ENCODE results near the gene CREBL2. TPM values are rescaled to one million over a fixed set of nuclear protein-coding genes. Genes with fewer than 3 reads are reported as not detected.
A peak's percentile ranks its signal among the peaks of the same experiment; 100 is the strongest.

CREBL2 gene
- total and polyA plus RNA-seq, 10 of the 15 experiments (the other 5 are each of a cell fraction or from before 2014, with no cell fraction given) = 4.6 to 19.1 (median 13.5) TPM

- peak; percentile 77 for TF ChIP-seq SKIL (IDR thresholded peaks at IDR 0.05; ENCODE audit: low read depth, poor library complexity, severe bottlenecking)
- TF ChIP-seq SRF (IDR thresholded peaks at IDR 0.05; ENCODE audit: low read depth in 2 of 2, low read length in 2 of 2) = 0 out of 4 replicates have a peak, but pooled peaks of 1 of the 2 experiments have one; percentile 17
- peak; percentile 48 to 65; a peak in 3 of 4 replicates for TF ChIP-seq IKZF2 (IDR thresholded peaks at IDR 0.05)
- peak; percentile 53; the same call in 1 of the 2 replicates for TF ChIP-seq KDM1A (IDR thresholded peaks at IDR 0.05; ENCODE audit: borderline replicate concordance)
- peak; percentile 90 for TF ChIP-seq MEF2A (IDR thresholded peaks at IDR 0.05; ENCODE audit: insufficient read depth, low read depth, low read length)
- TF ChIP-seq JUND (IDR thresholded peaks at IDR 0.05; ENCODE audit: low read depth, low read length) = peak; percentile 84
- TF ChIP-seq MTA3 (IDR thresholded peaks at IDR 0.05; ENCODE audit: borderline replicate concordance, low read length) = peak; percentile 72; the same call in 1 of the 2 replicates
- TF ChIP-seq CHD4 (IDR thresholded peaks at IDR 0.05) = peak; percentile 30; the same call in 1 of the 2 replicates
- TF ChIP-seq MEF2B (IDR thresholded peaks at IDR 0.05; ENCODE audit: partially characterized antibody, poor library complexity, severe bottlenecking) = peak; percentile 59
- TF ChIP-seq IRF4 (IDR thresholded peaks at IDR 0.05; ENCODE audit: low read depth, low read length) = peak; percentile 98
- peak; percentile 51; the same call in 1 of the 2 replicates for TF ChIP-seq PAX5 (IDR thresholded peaks at IDR 0.05; ENCODE audit: borderline replicate concordance, low read depth, low read length)
- 0 out of 2 replicates have a peak, but pooled peaks have one; percentile 8 for TF ChIP-seq CBFB (IDR thresholded peaks at IDR 0.05; ENCODE audit: low read depth)
- peak; percentile 65 for TF ChIP-seq MTA2 (IDR thresholded peaks at IDR 0.05; ENCODE audit: low read depth)
- peak; percentile 81 for TF ChIP-seq BCL3 (IDR thresholded peaks at IDR 0.05; ENCODE audit: borderline replicate concordance, insufficient read depth, low read depth, low read length, poor library complexity, severe bottlenecking)
- peak; percentile 68 for TF ChIP-seq RUNX3 (IDR thresholded peaks at IDR 0.05; ENCODE audit: low read length)
- peak; percentile 61; the same call in 1 of the 2 replicates for TF ChIP-seq CREB1 (IDR thresholded peaks at IDR 0.05; ENCODE audit: low read depth)
- peak; percentile 78; the same call in 1 of the 2 replicates for TF ChIP-seq ZNF217 (IDR thresholded peaks at IDR 0.05)
- peak; percentile 77 for TF ChIP-seq EED (IDR thresholded peaks at IDR 0.05; ENCODE audit: low read depth)
- peak; percentile 99 for TF ChIP-seq NR2F1 (conservative IDR thresholded peaks at IDR 0.05)
- peak; percentile 64 for TF ChIP-seq ATF7 (IDR thresholded peaks at IDR 0.05; ENCODE audit: low read depth)
- peak; percentile 49 for TF ChIP-seq GATAD2B (conservative IDR thresholded peaks at IDR 0.05; ENCODE audit: low read depth)
- peak; percentile 86; the same call in 1 of the 2 replicates for TF ChIP-seq ZBED1 (IDR thresholded peaks at IDR 0.05; ENCODE audit: borderline replicate concordance)
- peak; percentile 63 for TF ChIP-seq IKZF1 (conservative IDR thresholded peaks at IDR 0.05)
- peak; percentile 91; the same call in 1 of the 2 replicates for TF ChIP-seq BCL11A (IDR thresholded peaks at IDR 0.05; ENCODE audit: low read depth, low read length)
Observed at GRCh38 chr12:12645968-12646367, 34.3 kb downstream of the CREBL2 start (continued).

Data from GM12878 (cell line).